H54 (cell line): ENCODE data around the gene SH3TC2.

Experiments used
- DNase-seq: peaks from one replicate; pipeline ENCODE4 v3.0.0; 2011; ENCODE audit warnings: low spot score, mixed read lengths; ENCODE audit not compliant: insufficient read length
- FAIRE-seq: peaks from 3 replicates; lab custom pipeline; 2011; peaks lifted over from hg19 to GRCh38; lab: Jason Lieb, UNC
- POLR2A ChIP-seq: IDR thresholded peaks from 2 replicates; pipeline ENCODE4 v1.6.1; 2011; ENCODE audit warnings: low read depth, mild to moderate bottlenecking, low read length

Gene SH3TC2

GRCh38 chr5:148972974-148973374 lies 89.9 kb downstream of the SH3TC2 start:
- FAIRE-seq (peak; percentile 38), DNase-seq (peak; percentile 48)
- TF ChIP-seq POLR2A: no peak

DNA sequence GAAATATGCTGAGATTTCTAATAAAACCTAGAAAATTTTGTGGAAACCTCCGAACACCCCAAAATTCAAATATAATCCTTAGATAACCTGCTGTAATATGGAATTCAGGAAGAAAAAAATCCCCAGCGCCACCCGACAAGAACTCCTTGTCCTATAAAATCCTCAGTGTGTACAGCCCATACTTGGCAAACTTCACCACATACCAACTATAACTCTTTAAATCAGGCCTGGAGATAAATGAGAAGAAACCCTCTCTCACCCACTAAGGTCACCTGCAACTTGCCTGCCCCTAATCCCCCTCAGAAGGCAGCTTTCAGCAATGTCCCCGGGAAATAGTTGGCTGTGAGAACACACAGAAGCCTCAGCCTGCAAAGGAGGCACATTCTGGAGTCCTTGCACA lies 90.5 kb downstream of the SH3TC2 start:
- DNase-seq: no peak
- FAIRE-seq: no peak
- TF ChIP-seq POLR2A: no peak

- TF ChIP-seq POLR2A: no peak
- no peak for FAIRE-seq
- no peak for DNase-seq
Observed at GRCh38 chr5:148970876-148971275, 92.0 kb downstream of the SH3TC2 start.

- TF ChIP-seq POLR2A: no peak
- DNase-seq (no peak), FAIRE-seq (no peak)
Observed at GRCh38 chr5:148970228-148970627, 92.6 kb downstream of the SH3TC2 start.

DNA sequence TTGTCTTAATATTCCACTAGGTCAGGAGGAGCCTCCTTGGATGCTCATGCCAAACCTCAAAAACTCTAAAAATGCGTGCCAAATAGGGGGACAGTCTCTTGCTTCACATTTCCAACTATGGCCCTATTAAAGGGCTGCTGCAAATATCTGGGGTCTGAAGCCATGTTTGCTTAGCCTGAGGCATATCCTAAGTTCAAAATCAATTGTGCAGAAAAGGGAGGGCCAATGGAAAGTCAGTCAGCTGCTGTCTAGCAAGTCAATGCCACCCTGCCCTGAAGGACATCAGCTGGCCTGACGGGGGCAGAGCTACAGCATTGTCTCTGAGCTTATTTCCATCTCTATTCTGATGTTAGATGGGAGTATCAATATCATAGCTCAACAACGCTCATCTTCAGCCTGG lies 93.6 kb downstream of the SH3TC2 start:
- TF ChIP-seq POLR2A: no peak
- DNase-seq: no peak
- FAIRE-seq: no peak

GRCh38 chr5:148968311-148968710 lies 94.6 kb downstream of the SH3TC2 start:
- DNase-seq: no peak
- no peak for FAIRE-seq
- no peak for TF ChIP-seq POLR2A

GRCh38 chr5:148967783-148968182 lies 95.1 kb downstream of the SH3TC2 start:
- no peak for TF ChIP-seq POLR2A
- DNase-seq (no peak), FAIRE-seq (no peak)

- DNase-seq (no peak), FAIRE-seq (no peak)
- no peak for TF ChIP-seq POLR2A
Observed at GRCh38 chr5:148966938-148967337, 95.9 kb downstream of the SH3TC2 start.

DNA sequence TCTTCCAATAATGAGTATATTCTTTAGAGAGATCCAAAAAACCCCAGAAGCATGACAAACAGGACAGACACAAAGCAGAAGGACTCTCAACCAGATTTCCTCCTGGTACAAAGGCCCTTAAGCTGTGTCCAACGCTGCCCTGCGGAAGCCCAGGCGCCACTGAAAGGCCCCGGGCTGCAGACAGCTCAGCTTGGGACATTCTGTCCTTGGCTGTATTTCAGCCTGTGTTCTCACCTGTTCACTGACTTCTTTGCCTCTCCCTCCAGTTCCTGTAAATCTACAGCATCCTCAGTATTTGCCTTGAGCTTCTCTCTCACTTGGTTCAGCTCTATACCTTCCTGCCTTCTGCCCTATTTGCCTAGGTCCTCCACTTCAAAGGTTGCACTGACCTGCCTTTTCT lies 96.5 kb downstream of the SH3TC2 start:
- TF ChIP-seq POLR2A: no peak
- no peak for DNase-seq
- FAIRE-seq: no peak

DNA sequence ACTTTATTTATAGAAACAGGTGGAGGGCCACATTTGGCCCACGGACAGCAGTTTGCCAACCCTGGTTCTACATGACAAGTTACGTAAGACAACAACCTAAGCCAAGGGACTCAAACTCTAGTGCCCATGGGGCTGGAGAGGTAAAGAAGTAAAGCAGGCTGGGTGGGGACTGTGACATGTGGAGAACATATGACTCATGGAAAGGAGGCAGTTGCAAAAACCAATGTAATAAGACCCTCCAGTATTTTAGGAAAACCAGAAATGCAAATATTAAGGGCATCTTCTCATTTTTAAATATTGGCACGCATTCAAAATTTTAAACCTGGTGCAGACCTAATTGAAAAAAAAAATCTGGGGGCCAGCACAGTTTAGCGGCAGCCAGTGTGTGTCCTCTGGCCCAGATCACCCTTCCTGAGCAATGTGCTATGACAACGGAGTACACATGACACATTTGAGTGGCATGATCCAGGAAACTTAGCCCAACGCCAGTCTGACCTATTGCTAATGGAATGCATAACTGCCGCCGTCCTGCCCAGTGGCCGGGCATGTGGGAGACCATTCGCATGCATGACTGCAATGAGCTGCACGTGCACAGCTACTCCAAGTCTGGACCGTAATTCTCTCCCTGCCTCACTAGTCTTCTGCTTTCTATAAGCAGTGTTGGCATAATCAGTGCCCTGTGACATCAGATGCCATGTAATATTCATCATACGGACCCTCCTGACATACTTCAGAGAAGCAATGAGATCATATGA lies 97.2 kb downstream of the SH3TC2 start:
- TF ChIP-seq POLR2A: no peak
- DNase-seq (peak; percentile 75), FAIRE-seq (peak; percentile 83)

GRCh38 chr5:148963664-148964063 lies 99.2 kb downstream of the SH3TC2 start:
- no peak for TF ChIP-seq POLR2A
- FAIRE-seq (no peak), DNase-seq (no peak)

GRCh38 chr5:148962761-148963324 lies 100.0 kb downstream of the SH3TC2 start:
- TF ChIP-seq POLR2A: no peak
- DNase-seq (no peak), FAIRE-seq (no peak)

- DNase-seq: no peak
- no peak for FAIRE-seq
- TF ChIP-seq POLR2A: no peak
Observed at GRCh38 chr5:148962200-148962550, 100.7 kb downstream of the SH3TC2 start.

- DNase-seq: no peak
- TF ChIP-seq POLR2A: no peak
Observed at GRCh38 chr5:148961261-148962199, 101.3 kb downstream of the SH3TC2 start.

More at GRCh38 chr5:148961261-148962199, 101.3 kb downstream of the SH3TC2 start:
- FAIRE-seq: no peak
